Endodermal cell (in vitro differentiated cells): ENCODE results near the gene TBX1. TPM values are rescaled to one million over a fixed set of nuclear protein-coding genes. Genes with fewer than 3 reads are reported as not detected.

Experiments
- DNase-seq: peaks from one replicate; pipeline ENCODE4 v3.0.0-alpha.2; 2017
- H3K27ac ChIP-seq: 2 replicates; pipeline ENCODE4 v1.5.1; 2013; ENCODE audit warnings: mild to moderate bottlenecking, low read depth, low read length, moderate library complexity
- H3K27me3 ChIP-seq: 2 replicates; pipeline ENCODE4 v1.6.1; 2013; ENCODE audit warnings: mild to moderate bottlenecking, low read length, moderate library complexity; ENCODE audit not compliant: insufficient read depth, control insufficient read depth, poor library complexity, severe bottlenecking
- H3K36me3 ChIP-seq: 2 replicates; pipeline ENCODE4 v1.7.0; 2013; ENCODE audit warnings: mild to moderate bottlenecking, low read length, moderate library complexity; ENCODE audit not compliant: control insufficient read depth, insufficient read depth
- H3K4me1 ChIP-seq: one replicate; pipeline ENCODE4 v1.7.0; 2013; ENCODE audit warnings: low read length; ENCODE audit not compliant: control insufficient read depth, insufficient read depth
- H3K4me3 ChIP-seq: 2 replicates; pipeline ENCODE4 v1.5.1; 2013; ENCODE audit warnings: mild to moderate bottlenecking, low read length, moderate library complexity
- H3K9ac ChIP-seq: 2 replicates; pipeline ENCODE4 v1.6.1; 2013; ENCODE audit warnings: mild to moderate bottlenecking, low read length, moderate library complexity; ENCODE audit not compliant: poor library complexity, severe bottlenecking; ENCODE audit errors: extremely low read depth
- H3K9me3 ChIP-seq: 2 replicates; pipeline ENCODE4 v1.6.1; 2013; ENCODE audit warnings: mild to moderate bottlenecking, low read length, moderate library complexity; ENCODE audit not compliant: control insufficient read depth
- H3K27ac Mint-ChIP-seq: 2 replicates; pipeline ENCODE4 v1.8.0; 2020; ENCODE audit warnings: mixed read lengths
- H3K27me3 Mint-ChIP-seq: 2 replicates; pipeline ENCODE4 v1.8.0; 2021; ENCODE audit warnings: mild to moderate bottlenecking, mixed read lengths; ENCODE audit not compliant: insufficient read depth
- H3K36me3 Mint-ChIP-seq: 2 replicates; pipeline ENCODE4 v1.8.0; 2020; ENCODE audit warnings: low read depth, mixed read lengths
- H3K4me1 Mint-ChIP-seq: 2 replicates; pipeline ENCODE4 v1.8.0; 2020; ENCODE audit warnings: mixed read lengths
- H3K4me3 Mint-ChIP-seq: 2 replicates; pipeline ENCODE4 v1.8.0; 2020; ENCODE audit warnings: mild to moderate bottlenecking, moderate library complexity, mixed read lengths
- H3K9me3 Mint-ChIP-seq: 2 replicates; pipeline ENCODE4 v1.8.0; 2020; ENCODE audit warnings: mild to moderate bottlenecking, mixed read lengths
- WGBS, 2 experiments: methylation state at CpG; one replicate each; pipeline versions ENCODE4 v1.1.5 to v1.1.7; 2013; ENCODE audit warnings: missing lambda C conversion rate in 2 of 2, mixed read lengths in 1 of 2; ENCODE audit not compliant: insufficient coverage in 1 of 2, insufficient read length in 1 of 2; 5-methylcytosine and 5-hydroxymethylcytosine counted together
- total RNA-seq, 2 donors: library from RNA; stranded (reverse); fragmentation: NEBNext Ultra II Directional in 1 of 2; extraction: Animal tissue kit (Norgen Biotek cat#: 25700) in 1 of 2; gene quantifications; 2 replicates in 1 of 2; 3 replicates in 1 of 2; pipeline ENCODE4 v1.2.1, GENCODE V29; 2021
- TF ChIP-seq, protein P1 (sequence below): fragments of 200-600 bp; sonication (generic); conservative IDR thresholded peaks from 2 replicates; pipeline ENCODE4 v1.5.0; 2021; ENCODE audit warnings: antibody characterized with exemption, mild to moderate bottlenecking

Gene TBX1
- total RNA-seq, 2 donors from 2014 or later, result 1.3 TPM; not detected in 1

DNA sequence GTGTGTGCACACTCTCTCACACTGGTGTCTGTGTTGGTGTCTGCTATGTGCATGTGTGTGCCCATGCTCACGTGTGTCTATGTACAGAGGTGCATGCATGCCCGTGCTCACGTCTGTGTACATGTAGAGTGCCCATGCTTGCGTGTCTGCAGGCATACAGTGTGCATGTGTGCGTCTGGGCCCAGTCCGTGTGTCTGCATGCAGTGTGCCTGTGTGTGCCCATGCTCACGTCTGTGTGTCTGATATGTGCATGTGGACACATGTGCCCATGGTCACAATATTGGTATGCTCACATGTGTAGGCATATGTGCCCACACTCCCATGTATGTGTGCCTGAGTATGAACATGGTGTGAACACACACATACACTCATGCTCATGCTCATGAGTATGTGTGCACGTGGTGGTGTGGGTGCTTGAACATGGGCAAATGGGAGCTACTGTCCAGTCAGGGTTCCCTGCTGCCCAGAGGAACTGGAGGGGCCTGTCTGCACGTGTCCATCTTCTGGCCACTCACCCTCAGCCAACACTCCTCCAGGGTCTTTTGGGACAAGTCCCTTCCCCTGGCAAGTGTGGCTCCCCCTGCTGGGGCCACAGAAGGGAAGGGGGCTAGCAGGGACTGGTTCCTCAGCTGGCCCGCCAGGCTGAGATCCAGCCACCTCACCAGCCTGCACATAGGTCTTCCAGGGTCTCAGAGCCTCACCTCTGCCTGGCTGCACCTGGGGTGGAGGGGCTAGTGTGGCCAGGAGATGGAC is 7.3 kb upstream of the TBX1 start:
- Histone ChIP-seq H3K4me3 (no peak overlapping the region), H3K27me3 (peaks cover 68% of the 10 kb centered on the region), H3K36me3 (no peaks in the 10 kb centered on the region), H3K9me3 (no peaks in the 10 kb centered on the region), H3K27ac (no peak overlapping the region), H3K4me1 (peaks cover 13% of the 10 kb centered on the region), H3K9ac (no peak overlapping the region)
- Mint-ChIP-seq H3K4me1 (peaks cover 11% of the 10 kb centered on the region), H3K4me3 (no peak overlapping the region), H3K36me3 (no peaks in the 10 kb centered on the region), H3K27me3 (peaks cover 59% of the 10 kb centered on the region), H3K9me3 (no peaks in the 10 kb centered on the region), H3K27ac (no peak overlapping the region)
- TF ChIP-seq, protein P1, sequence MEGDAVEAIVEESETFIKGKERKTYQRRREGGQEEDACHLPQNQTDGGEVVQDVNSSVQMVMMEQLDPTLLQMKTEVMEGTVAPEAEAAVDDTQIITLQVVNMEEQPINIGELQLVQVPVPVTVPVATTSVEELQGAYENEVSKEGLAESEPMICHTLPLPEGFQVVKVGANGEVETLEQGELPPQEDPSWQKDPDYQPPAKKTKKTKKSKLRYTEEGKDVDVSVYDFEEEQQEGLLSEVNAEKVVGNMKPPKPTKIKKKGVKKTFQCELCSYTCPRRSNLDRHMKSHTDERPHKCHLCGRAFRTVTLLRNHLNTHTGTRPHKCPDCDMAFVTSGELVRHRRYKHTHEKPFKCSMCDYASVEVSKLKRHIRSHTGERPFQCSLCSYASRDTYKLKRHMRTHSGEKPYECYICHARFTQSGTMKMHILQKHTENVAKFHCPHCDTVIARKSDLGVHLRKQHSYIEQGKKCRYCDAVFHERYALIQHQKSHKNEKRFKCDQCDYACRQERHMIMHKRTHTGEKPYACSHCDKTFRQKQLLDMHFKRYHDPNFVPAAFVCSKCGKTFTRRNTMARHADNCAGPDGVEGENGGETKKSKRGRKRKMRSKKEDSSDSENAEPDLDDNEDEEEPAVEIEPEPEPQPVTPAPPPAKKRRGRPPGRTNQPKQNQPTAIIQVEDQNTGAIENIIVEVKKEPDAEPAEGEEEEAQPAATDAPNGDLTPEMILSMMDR, result peak; percentile 77
- DNase-seq, result peak; percentile 77
- 88 to 98% methylated on average over 7 to 10 of the region's 10 CpGs for WGBS, 2 experiments

GRCh38 chr22:19753996-19754700 is 6.4 kb upstream of the TBX1 start:
- Mint-ChIP-seq H3K9me3 (no peaks in the 10 kb centered on the region), H3K27ac (no peak overlapping the region), H3K4me1 (peaks cover 11% of the 10 kb centered on the region), H3K27me3 (peaks cover 67% of the 10 kb centered on the region), H3K4me3 (no peak overlapping the region), H3K36me3 (no peaks in the 10 kb centered on the region)
- no peak overlapping the region for H3K9ac ChIP-seq
- H3K27ac ChIP-seq, result no peak overlapping the region
- H3K36me3 ChIP-seq, result no peaks in the 10 kb centered on the region
- no peaks in the 10 kb centered on the region for H3K9me3 ChIP-seq
- H3K27me3 ChIP-seq, result peaks cover 77% of the 10 kb centered on the region
- H3K4me3 ChIP-seq, result no peak overlapping the region
- peaks cover 13% of the 10 kb centered on the region for H3K4me1 ChIP-seq
- DNase-seq, result no peak
- TF ChIP-seq, protein P1, result no peak
- WGBS, 2 experiments, result 83 to 85% methylated on average over 10 to 14 of the region's 14 CpGs

DNA sequence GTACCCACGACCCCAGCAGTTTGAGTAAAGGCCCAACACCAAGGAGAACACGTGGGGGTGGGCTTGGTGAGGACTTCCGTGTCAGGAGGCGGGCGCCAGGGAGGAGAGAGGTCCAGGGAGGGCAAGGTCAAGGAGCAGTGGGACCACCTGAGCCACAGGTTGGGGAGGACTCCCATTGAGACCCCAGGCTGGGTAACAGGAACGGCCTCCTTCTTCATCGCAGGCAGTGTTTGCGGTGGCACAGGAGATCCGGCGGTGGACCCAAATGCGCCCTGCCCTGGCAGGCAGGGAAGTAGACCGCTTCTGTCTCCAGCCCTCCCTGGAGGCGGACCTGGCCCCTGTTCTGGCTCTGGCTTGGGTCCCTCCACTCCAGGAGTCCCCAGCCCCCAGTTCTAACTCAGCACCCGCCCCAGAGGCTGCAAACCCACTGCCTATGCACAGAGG is 5.9 kb upstream of the TBX1 start:
- Histone ChIP-seq H3K27me3 (peaks cover 82% of the 10 kb centered on the region), H3K9me3 (no peaks in the 10 kb centered on the region), H3K27ac (no peak overlapping the region), H3K9ac (no peak overlapping the region), H3K4me1 (peaks cover 13% of the 10 kb centered on the region), H3K36me3 (no peaks in the 10 kb centered on the region), H3K4me3 (no peak overlapping the region)
- Mint-ChIP-seq H3K36me3 (no peaks in the 10 kb centered on the region), H3K27me3 (peaks cover 71% of the 10 kb centered on the region), H3K4me1 (peaks cover 15% of the 10 kb centered on the region), H3K9me3 (no peaks in the 10 kb centered on the region), H3K27ac (no peak overlapping the region), H3K4me3 (peak overlapping the region; percentile 13)
- peak; percentile 59 for DNase-seq
- WGBS, 2 experiments, result 50 to 52% methylated on average over 9 to 14 of the region's 14 CpGs
- TF ChIP-seq, protein P1, result no peak
